OCI-LY7 (cell line): ENCODE measurements around the gene RBM19. TPM values are rescaled to one million over a fixed set of nuclear protein-coding genes. Genes with fewer than 3 reads are reported as not detected.

ENCODE experiments used
- BruUV-seq: library from RNA; stranded (reverse); fragments of 400-500 nt; replicated peaks from 2 replicates; lab custom pipeline; 2021; lab: Mats Ljungman, UMichigan
- CTCF ChIA-PET: fragments of 300-600 bp; sonication (Branson Sonifier 250); formaldehyde crosslinking; loops from one replicate; lab custom pipeline; 2022; ENCODE audit warnings: antibody characterized with exemption; ENCODE audit not compliant: unreplicated experiment; lab: Charles Lee
- POLR2A ChIA-PET: fragments of 300-600 bp; sonication (Branson Sonifier 250); formaldehyde crosslinking; loops from one replicate; lab custom pipeline; 2022; ENCODE audit warnings: antibody characterized with exemption; lab: Charles Lee
- DNase-seq: peaks from one replicate; pipeline ENCODE4 v3.0.0-alpha.2; 2015; ENCODE audit warnings: low spot score
- H2AFZ ChIP-seq: fragments of 200-600 bp; sonication (generic), shearing (Covaris generic); 2 replicates; pipeline ENCODE4 v1.6.1; 2014; ENCODE audit warnings: mild to moderate bottlenecking, antibody characterized with exemption, low read length, moderate library complexity
- H3K27ac ChIP-seq: fragments of 200-600 bp; sonication (generic); 2 replicates; pipeline ENCODE4 v1.5.1; 2014; ENCODE audit warnings: mixed run types, low read depth, mild to moderate bottlenecking, moderate library complexity, low read length, inconsistent platforms; ENCODE audit not compliant: poor library complexity, severe bottlenecking
- H3K36me3 ChIP-seq: fragments of 200-600 bp; sonication (generic); 2 replicates; pipeline ENCODE4 v1.6.1; 2014; ENCODE audit warnings: mild to moderate bottlenecking, antibody characterized with exemption, low read length, moderate library complexity, mixed read lengths; ENCODE audit not compliant: insufficient read depth
- H3K4me1 ChIP-seq: fragments of 200-600 bp; sonication (generic); 2 replicates; pipeline ENCODE4 v1.5.1; 2014; ENCODE audit warnings: mild to moderate bottlenecking, low read length; ENCODE audit not compliant: insufficient read depth, poor library complexity, severe bottlenecking
- H3K4me2 ChIP-seq: fragments of 200-600 bp; sonication (generic); 2 replicates; pipeline ENCODE4 v1.6.1; 2014; ENCODE audit warnings: mild to moderate bottlenecking, low read length
- H3K4me3 ChIP-seq: fragments of 200-600 bp; sonication (generic); 2 replicates; pipeline ENCODE4 v1.5.1; 2014; ENCODE audit warnings: mild to moderate bottlenecking, low read depth, low read length; ENCODE audit not compliant: poor library complexity, severe bottlenecking
- H3K79me2 ChIP-seq: fragments of 200-600 bp; sonication (generic); 2 replicates; pipeline ENCODE4 v1.6.1; 2016; ENCODE audit warnings: low read depth, mild to moderate bottlenecking, low read length, moderate library complexity, mixed read lengths; ENCODE audit not compliant: insufficient read depth
- H3K9me2 ChIP-seq: fragments of 200-600 bp; sonication (generic); 2 replicates; pipeline ENCODE4 v1.6.1; 2016; ENCODE audit warnings: mild to moderate bottlenecking, low read length, mixed read lengths; ENCODE audit not compliant: insufficient read depth
- H3K9me3 ChIP-seq: fragments of 200-600 bp; sonication (generic); 2 replicates; pipeline ENCODE4 v1.6.1; 2014; ENCODE audit warnings: mild to moderate bottlenecking, mixed run types, low read length, mixed read lengths
- H4K20me1 ChIP-seq: fragments of 200-600 bp; sonication (generic); 2 replicates; pipeline ENCODE4 v1.6.1; 2014; ENCODE audit warnings: mild to moderate bottlenecking, antibody characterized with exemption, low read length, moderate library complexity, mixed read lengths; ENCODE audit not compliant: insufficient read depth
- CTCF ChIP-seq: fragments of 200-600 bp; sonication (generic); conservative IDR thresholded peaks from 2 replicates; pipeline ENCODE4 v1.5.1; 2014; ENCODE audit warnings: mild to moderate bottlenecking, antibody characterized with exemption, low read length, moderate library complexity, mixed read lengths
- EZH2phosphoT487 ChIP-seq: fragments of 200-600 bp; sonication (generic); IDR thresholded peaks from 2 replicates; pipeline ENCODE4 v1.6.1; 2018; ENCODE audit warnings: low read depth, borderline replicate concordance, mild to moderate bottlenecking, mixed run types, antibody characterized with exemption, low read length, moderate library complexity, mixed read lengths
- intact Hi-C: fragments of 100-400 bp; cut with micrococcal nuclease; formaldehyde crosslinking; loops from one replicate; pipeline ENCODE4 v1.10.0; 2022; ENCODE audit not compliant: unreplicated experiment
- total RNA-seq, 2 experiments: library from RNA; depleted of rRNA in 1 of 2; stranded (reverse); fragments of >200 nt in 1 of 2; shearing (Covaris generic) in 1 of 2; gene quantifications; 2 replicates each; pipeline ENCODE4 v1.2.3, GENCODE V29; 2014 to 2022

The RBM19 gene
- total RNA-seq, 2 experiments from 2014 or later: 37.8 to 46.2 TPM

DNA sequence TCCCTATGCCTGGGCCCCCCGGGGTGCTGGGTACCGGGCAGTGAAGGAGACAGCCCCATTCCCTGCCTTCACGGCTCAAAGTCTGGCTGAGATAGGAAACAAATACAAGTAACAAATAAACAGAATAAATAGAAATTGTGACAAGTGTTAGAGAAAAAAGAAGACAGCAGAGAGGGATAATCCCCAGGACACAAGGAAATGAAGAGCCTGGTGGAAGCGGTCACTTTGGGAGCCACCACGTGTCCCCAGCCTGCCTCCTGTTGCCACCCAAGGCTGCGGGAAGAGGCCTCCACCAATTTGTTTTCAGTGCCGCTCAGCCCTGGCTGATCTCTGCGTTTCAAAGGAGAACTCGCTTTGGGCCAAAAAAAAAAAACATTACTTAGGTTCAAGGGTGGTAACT is 31.2 kb downstream of the RBM19 start:
- no peak for DNase-seq
- ChIA-PET POLR2A (no interaction called here), CTCF (no interaction called here)
- Histone ChIP-seq H3K9me3 (no peaks in the 10 kb centered on the region), H4K20me1 (no peaks in the 10 kb centered on the region), H3K9me2 (no peaks in the 10 kb centered on the region), H3K4me1 (no peaks in the 10 kb centered on the region), H3K36me3 (peaks cover 40% of the 10 kb centered on the region), H3K79me2 (no peaks in the 10 kb centered on the region), H3K4me2 (no peak overlapping the region), H2AFZ (no peak overlapping the region), H3K4me3 (no peak overlapping the region), H3K27ac (no peak overlapping the region)
- intact Hi-C loops: no loop called here
- no peak for TF ChIP-seq CTCF
- no peak for TF ChIP-seq EZH2phosphoT487
- BruUV-seq: no TSS peak

DNA sequence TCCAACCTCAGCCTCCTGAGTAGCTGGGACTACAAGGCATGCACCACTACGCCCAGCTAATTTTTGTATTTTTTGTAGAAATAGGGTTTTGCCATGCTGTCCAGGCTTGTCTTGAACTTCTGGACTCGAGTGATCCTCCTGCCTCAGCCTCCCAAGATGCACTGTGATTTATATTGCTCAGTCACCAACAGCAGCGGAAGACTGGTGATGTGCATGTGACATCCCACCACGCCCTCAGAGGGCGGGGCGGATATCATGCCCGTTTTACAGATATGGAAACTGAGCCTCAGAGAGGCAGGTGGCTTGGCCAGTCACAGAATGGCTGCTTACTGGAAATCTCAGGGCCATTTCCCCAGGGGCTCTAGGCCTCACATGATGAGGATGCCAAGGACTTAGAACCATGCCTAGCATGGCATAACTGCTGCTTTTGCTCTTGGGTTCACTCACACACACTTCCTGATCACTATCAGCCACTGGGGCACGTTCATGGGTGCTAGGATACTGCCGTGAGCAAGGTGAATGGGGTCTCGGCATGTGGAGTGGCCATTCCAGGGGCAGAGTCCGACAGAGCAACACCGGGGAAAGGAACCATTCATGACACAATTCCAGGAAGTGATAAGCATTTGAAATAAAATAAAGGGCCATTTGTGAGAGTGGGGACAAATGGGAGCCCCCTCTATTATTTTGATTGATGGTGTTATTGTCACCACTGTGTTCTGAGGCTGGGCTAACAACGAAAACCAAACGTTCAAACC is 31.9 kb downstream of the RBM19 start:
- H3K27ac ChIP-seq: no peak overlapping the region
- ChIA-PET POLR2A (no interaction called here), CTCF (no interaction called here)
- no peak overlapping the region for H2AFZ ChIP-seq
- no peaks in the 10 kb centered on the region for H3K9me2 ChIP-seq
- intact Hi-C loops: no loop called here
- no peak overlapping the region for H3K4me3 ChIP-seq
- DNase-seq: no peak
- H3K9me3 ChIP-seq: no peaks in the 10 kb centered on the region
- BruUV-seq: no TSS peak
- no peak for TF ChIP-seq EZH2phosphoT487
- TF ChIP-seq CTCF: no peak
- H3K4me1 ChIP-seq: no peaks in the 10 kb centered on the region
- no peaks in the 10 kb centered on the region for H3K79me2 ChIP-seq
- H3K4me2 ChIP-seq: no peak overlapping the region
- peaks cover 34% of the 10 kb centered on the region; the same call in 1 of the 2 replicates for H3K36me3 ChIP-seq
- H4K20me1 ChIP-seq: no peaks in the 10 kb centered on the region

GRCh38 chr12:113933201-113933786 is 32.8 kb downstream of the RBM19 start:
- TF ChIP-seq EZH2phosphoT487: no peak
- TF ChIP-seq CTCF: no peak
- Histone ChIP-seq H3K9me2 (no peaks in the 10 kb centered on the region), H3K4me1 (no peaks in the 10 kb centered on the region), H3K4me2 (no peak overlapping the region), H3K36me3 (peaks cover 26% of the 10 kb centered on the region; the same call in 1 of the 2 replicates), H3K79me2 (no peaks in the 10 kb centered on the region), H3K27ac (no peak overlapping the region), H3K4me3 (no peak overlapping the region), H2AFZ (no peak overlapping the region), H3K9me3 (no peaks in the 10 kb centered on the region), H4K20me1 (no peaks in the 10 kb centered on the region)
- POLR2A ChIA-PET: interaction anchor here (0.5 to 0.6 kb wide), 2 partner anchors 9 to 202 kb away, joined by 3 read pairs; no protein-coding TSS in a partner anchor
- intact Hi-C loops: no loop called here
- DNase-seq: no peak
- CTCF ChIA-PET: no interaction called here
- BruUV-seq: no TSS peak
